ENCODE results near the gene NIT1. TPM values are rescaled to one million over a fixed set of nuclear protein-coding genes. Genes with fewer than 3 reads are reported as not detected.

NIT1 gene, protein sequence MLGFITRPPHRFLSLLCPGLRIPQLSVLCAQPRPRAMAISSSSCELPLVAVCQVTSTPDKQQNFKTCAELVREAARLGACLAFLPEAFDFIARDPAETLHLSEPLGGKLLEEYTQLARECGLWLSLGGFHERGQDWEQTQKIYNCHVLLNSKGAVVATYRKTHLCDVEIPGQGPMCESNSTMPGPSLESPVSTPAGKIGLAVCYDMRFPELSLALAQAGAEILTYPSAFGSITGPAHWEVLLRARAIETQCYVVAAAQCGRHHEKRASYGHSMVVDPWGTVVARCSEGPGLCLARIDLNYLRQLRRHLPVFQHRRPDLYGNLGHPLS
- 10 to 100 TPM; 24.4 to 39.6 (median 33.1) TPM for total RNA-seq
- polyA plus RNA-seq = 10 to 100 TPM; 46.8 to 66.6 (median 66.5) TPM

DNA sequence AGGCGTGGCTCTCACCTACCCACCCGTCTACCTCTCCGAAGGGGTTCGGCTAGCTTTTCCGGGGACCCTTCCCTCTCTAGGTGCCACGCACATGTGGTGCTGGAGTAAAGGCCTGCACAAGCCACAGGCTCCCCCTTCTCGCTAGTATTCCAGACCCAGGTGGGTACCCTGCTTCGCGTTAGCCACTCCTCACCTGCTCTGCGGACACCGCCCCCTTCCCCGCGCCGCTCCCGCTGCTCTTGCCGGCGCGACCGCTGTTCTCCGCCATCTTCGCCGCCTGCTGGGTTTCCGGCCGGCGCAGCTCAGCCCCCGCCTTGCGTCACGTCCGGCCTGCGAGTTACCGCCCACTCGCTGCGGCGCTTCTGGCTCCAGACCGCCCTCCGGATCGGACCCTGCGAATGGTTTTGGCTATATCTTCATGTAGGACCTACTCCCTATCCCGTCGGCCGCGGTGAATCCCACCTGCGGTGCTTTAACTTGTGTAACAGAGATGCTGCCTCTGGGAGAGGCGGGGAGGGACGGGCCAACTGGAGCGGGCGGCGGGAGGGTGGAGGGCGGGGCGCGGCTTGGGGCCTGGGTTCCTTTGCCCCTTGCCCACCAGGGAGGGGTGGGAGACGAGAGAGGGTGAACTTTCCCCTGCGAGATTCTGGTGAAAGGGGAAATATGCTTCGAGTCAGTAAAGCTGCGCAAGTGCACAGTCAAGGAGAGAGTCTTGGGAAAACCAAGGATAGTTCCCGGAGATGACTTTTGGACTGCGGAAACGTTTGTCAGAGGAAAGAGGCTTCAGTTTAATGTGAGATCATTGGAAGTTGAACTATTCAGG, at the start of gene NIT1, which contains the start of gene PFDN2:
Gene NIT1 (plus strand): TSS at position 347 of the 823 bp plus-strand sequence. CDS start 72 bp downstream, at position 419.
Gene PFDN2 (minus strand): TSS at position 279 of the 823 bp plus-strand sequence. CDS start 11 bp downstream, at position 268.
- Histone ChIP-seq H3K27me3 (no peaks in the 10 kb centered on the region), H3K4me1 (peaks cover 0 to 69% (median 51%) of the 10 kb centered on the region in 4 donors), H3K4me3 (peak within 1 kb of the TSS; percentile 88 to 100 (median 94)), H3K36me3 (peaks cover 0 to 44% (median 30%) of the 10 kb centered on the region in 4 donors), H3K27ac (peak within 1 kb of the TSS; percentile 89 to 97 (median 94)), H3K9me3 (no peaks in the 10 kb centered on the region)
- peak; percentile 94 for DNase-seq
- WGBS, 2 donors = 1% methylated on average over 58 of the region's 58 CpGs
- intact Hi-C loops (cut with DNase I) = loop anchor here (2.0 to 5.0 kb wide), 3 partner anchors 15 to 71 kb away; partner anchors contain the start of genes DEDD, USF1 and USP21
- TF ChIP-seq POLR2A (IDR thresholded peaks at IDR 0.05) = peak; percentile 92 to 93
- TF ChIP-seq POLR2AphosphoS5 (IDR thresholded peaks at IDR 0.05) = peak; percentile 94 to 99 (median 97)
- TF ChIP-seq EP300 (IDR thresholded peaks at IDR 0.05) = peak in 1 of 4 donors; percentile 3
- TF ChIP-seq, protein P1, sequence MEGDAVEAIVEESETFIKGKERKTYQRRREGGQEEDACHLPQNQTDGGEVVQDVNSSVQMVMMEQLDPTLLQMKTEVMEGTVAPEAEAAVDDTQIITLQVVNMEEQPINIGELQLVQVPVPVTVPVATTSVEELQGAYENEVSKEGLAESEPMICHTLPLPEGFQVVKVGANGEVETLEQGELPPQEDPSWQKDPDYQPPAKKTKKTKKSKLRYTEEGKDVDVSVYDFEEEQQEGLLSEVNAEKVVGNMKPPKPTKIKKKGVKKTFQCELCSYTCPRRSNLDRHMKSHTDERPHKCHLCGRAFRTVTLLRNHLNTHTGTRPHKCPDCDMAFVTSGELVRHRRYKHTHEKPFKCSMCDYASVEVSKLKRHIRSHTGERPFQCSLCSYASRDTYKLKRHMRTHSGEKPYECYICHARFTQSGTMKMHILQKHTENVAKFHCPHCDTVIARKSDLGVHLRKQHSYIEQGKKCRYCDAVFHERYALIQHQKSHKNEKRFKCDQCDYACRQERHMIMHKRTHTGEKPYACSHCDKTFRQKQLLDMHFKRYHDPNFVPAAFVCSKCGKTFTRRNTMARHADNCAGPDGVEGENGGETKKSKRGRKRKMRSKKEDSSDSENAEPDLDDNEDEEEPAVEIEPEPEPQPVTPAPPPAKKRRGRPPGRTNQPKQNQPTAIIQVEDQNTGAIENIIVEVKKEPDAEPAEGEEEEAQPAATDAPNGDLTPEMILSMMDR (IDR thresholded peaks at IDR 0.05) = no peak

DNA sequence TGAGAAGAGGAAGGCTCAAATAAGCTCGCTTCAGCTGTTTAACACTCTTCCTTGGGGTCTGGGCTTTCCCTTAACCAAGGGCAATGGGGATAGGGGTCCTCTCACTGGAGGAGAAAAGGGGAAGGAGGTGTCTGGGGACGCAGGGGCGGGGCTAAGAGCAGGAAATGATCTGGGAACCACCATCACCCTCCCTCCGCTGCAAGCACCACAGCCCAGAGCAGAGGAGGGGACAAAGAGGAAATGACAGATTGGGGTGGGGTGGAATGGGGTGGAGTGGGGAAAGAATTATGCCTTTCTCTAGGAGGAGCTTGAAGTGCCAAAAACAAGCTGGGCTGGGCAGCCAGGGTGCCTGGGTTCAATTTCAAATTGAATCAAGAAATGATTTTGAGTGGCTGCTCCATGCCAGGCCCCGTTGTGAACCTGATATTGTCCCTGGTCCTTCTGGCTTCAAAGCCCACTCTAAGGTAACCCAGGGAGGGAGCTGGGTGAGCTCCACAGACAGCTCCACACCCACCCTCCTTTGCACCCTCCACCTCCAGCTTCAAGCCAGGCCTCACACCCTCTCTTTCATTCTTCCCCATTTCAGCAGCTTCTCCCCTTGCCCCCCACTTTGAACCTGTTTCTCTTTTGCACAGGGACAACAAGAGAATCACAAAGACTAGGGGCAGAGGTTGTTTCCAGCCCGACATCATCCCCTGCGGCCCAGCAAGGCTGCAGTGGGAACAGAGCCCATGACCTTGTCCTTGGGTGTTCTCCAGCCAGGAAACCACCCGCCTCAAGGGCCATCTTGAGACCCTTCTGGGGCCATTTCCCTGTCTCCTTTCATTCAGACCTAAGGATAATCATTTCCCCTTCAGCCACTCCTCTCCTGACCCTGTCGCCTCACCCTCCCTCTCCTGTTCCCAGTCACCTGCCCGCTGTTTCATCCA, 49.3 kb upstream of the NIT1 start:
- Histone ChIP-seq H3K36me3 (no peaks in the 10 kb centered on the region), H3K27ac (peak overlapping the region; percentile 42 to 64 (median 50)), H3K27me3 (peaks cover 0 to 8% (median 0%) of the 10 kb centered on the region in 3 donors), H3K9me3 (no peaks in the 10 kb centered on the region), H3K4me3 (peak overlapping the region in 3 of 4 donors; percentile 16 to 42 (median 31)), H3K4me1 (no peaks in the 10 kb centered on the region)
- intact Hi-C loops (cut with DNase I) = no loop called here
- 45 to 63% methylated on average over 10 of the region's 10 CpGs for WGBS, 2 donors
- DNase-seq = peak; percentile 80
- TF ChIP-seq EP300 (IDR thresholded peaks at IDR 0.05) = no peak
- TF ChIP-seq, protein P1 (IDR thresholded peaks at IDR 0.05) = no peak
- TF ChIP-seq POLR2AphosphoS5 (IDR thresholded peaks at IDR 0.05) = no peak
- TF ChIP-seq POLR2A (IDR thresholded peaks at IDR 0.05) = no peak

DNA sequence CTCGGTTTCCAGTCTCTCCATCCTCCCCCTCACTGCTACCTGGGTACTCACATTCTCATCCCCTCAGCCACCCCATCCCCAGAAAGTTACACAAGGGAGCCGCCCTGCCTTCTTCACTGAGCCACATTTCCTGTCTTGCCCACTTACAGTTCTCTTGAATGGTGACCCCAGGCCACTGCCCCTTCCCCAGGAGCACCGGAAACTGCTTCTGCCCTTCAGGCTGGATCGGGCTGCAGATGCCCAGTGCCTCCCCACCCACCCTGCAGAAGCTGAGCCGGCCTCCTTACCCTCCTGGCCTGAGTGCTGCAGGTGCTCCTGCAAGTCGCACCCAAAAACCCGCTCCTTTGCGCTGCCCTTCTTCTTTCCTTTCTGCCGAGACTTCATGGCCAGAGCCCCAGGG, 48.7 kb upstream of the NIT1 start:
- Histone ChIP-seq H3K27ac (peak overlapping the region; percentile 42 to 64 (median 50)), H3K4me1 (no peaks in the 10 kb centered on the region)
- WGBS, 2 donors = 47 to 87% methylated on average over 9 of the region's 9 CpGs

More for the DNA sequence above, 48.7 kb upstream of the NIT1 start:
- peaks cover 0 to 5% (median 0%) of the 10 kb centered on the region in 3 donors for H3K27me3 ChIP-seq
- no peak for DNase-seq
- no peaks in the 10 kb centered on the region for H3K9me3 ChIP-seq
- H3K4me3 ChIP-seq = peak overlapping the region in 3 of 4 donors; percentile 16 to 42 (median 31)
- TF ChIP-seq POLR2AphosphoS5 (IDR thresholded peaks at IDR 0.05) (no peak), EP300 (IDR thresholded peaks at IDR 0.05) (no peak), POLR2A (IDR thresholded peaks at IDR 0.05) (no peak)
- TF ChIP-seq, protein P1 (IDR thresholded peaks at IDR 0.05) = no peak
- intact Hi-C loops (cut with DNase I) = no loop called here
- no peaks in the 10 kb centered on the region for H3K36me3 ChIP-seq
